ENCODE data around the gene DBP.

The DBP gene

DNA sequence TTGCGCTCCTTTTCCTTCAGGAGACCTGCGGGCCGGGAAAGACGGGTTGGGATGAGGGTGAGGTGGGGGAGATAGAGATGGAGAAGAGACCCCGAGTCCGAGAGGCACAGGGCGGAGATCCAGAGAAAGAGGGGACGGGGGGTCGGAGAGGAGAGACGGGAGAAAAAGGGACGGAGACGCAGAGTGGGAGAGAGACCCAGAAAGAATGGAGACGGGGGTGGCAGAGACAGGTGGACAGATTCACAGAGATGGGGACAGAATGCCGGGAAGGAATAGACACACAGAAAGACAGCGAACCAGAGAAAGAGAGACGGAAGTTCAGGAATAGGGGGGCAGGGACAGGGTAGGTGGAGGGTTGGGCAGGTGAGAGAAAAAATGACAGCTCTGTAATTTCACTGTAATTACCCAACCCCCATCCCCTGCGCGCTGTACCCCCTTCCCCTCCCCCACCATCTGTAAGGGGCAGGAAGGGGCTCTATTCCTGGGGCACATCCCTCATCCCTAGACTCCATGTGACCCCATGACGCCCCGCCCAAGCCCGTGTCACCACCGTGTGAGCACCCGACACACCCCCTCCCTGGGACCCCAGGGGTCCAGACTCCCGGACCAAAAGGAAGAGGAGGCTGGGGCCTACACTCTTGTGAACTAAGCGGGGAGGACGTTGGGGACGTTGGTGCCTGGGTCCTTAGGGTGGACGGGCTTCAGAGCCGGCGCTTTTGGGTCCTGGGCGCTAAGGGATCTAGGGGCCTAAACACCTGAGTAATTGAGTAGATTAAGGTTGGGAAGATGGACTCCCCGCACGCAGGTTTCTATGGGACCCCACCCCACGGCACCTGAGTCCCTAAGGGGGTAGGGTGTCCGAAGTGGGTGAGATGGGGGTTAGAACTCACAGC is 967 bp downstream of the DBP start:
- DNase-seq (ENCODE audit: low read depth) = no peak
- TF ChIP-seq, protein P1, sequence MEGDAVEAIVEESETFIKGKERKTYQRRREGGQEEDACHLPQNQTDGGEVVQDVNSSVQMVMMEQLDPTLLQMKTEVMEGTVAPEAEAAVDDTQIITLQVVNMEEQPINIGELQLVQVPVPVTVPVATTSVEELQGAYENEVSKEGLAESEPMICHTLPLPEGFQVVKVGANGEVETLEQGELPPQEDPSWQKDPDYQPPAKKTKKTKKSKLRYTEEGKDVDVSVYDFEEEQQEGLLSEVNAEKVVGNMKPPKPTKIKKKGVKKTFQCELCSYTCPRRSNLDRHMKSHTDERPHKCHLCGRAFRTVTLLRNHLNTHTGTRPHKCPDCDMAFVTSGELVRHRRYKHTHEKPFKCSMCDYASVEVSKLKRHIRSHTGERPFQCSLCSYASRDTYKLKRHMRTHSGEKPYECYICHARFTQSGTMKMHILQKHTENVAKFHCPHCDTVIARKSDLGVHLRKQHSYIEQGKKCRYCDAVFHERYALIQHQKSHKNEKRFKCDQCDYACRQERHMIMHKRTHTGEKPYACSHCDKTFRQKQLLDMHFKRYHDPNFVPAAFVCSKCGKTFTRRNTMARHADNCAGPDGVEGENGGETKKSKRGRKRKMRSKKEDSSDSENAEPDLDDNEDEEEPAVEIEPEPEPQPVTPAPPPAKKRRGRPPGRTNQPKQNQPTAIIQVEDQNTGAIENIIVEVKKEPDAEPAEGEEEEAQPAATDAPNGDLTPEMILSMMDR (conservative IDR thresholded peaks at IDR 0.05; ENCODE audit: control insufficient read depth, insufficient read depth, low read depth, low read length) = no peak
- H3K4me3 ChIP-seq (ENCODE audit: control insufficient read depth, low read depth, low read length) = no peak overlapping the region

DNA sequence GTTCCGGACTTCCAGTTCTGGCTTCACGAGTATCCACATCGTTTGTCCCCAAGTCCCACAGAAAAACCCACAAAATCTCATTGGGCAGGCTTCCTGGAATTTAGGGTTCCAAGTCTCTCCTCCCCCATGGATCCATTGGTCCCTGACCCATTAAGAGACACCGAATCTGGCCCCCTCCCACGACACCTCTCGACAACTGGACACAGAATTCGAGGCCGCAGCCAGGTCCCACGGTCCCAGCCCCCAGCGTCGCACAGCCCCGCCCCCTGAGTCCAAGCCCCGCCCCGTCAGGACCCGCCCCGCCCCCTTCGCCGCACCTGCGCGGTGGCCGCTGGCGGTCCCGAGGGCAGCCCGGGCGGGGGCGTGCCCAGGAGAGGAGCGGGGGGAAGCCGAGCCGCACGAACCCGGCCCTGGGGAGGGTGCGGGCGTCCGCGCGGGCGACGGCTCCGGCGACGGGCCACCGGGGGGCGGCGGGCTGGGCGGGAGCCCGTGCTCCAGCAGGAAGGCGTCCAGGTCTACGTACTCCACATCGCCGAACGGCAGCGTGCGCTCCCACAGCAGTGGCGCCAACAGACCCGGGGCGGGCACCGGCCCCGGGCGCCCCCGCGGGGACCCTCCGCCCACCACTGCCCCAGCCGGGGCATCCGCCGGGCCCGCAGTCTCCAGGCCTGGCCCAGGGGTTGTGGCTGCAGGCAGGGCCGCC is 1.8 kb downstream of the DBP start:
- TF ChIP-seq, protein P1 (conservative IDR thresholded peaks at IDR 0.05; ENCODE audit: control insufficient read depth, insufficient read depth, low read depth, low read length) = no peak
- no peak overlapping the region for H3K4me3 ChIP-seq (ENCODE audit: control insufficient read depth, low read depth, low read length)
- no peak for DNase-seq (ENCODE audit: low read depth)

DNA sequence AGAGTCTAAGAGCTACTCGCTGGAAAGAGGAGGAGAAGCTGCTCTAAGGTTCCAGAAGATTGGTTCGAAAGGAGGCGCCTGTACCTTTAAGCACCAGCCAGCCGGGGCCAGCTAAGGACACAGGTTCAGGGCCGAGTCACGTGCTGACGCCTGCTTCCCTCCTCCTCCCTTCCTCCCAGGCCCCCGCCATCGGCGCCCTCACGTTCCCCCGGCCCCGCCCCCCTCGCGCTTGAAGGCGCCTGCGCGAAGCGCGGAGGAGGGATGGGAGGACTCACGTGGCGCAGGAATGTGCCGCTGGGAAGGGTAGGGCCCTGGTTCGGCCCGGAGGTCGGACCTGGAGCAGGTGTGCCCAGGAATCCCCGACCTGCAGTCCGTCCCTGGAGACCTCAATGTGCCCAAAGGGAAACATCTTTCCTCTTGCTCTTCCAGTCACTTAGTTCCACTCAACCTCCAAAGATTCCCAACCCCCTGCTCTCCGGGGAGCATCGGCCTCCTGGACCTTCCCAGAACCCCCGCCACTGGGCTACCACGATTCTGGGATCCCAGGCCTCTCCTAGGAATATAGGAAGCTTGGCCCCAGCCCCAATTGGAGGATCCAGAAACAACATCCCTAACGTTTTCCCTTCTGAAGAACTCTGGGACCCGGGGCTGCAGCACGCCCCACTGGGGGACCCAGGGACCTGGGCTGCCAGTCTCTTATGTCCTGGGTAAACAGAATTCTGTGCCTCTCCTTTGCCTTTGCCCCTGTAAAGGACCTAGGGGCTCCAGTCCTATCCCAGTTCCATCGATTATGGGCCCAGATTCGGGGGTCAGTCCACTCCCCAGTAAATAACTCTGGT is 2.5 kb downstream of the DBP start:
- TF ChIP-seq, protein P1 (conservative IDR thresholded peaks at IDR 0.05; ENCODE audit: control insufficient read depth, insufficient read depth, low read depth, low read length) = no peak
- peak; percentile 94 for DNase-seq (ENCODE audit: low read depth)
- peak overlapping the region; percentile 33 for H3K4me3 ChIP-seq (ENCODE audit: control insufficient read depth, low read depth, low read length)

DNA sequence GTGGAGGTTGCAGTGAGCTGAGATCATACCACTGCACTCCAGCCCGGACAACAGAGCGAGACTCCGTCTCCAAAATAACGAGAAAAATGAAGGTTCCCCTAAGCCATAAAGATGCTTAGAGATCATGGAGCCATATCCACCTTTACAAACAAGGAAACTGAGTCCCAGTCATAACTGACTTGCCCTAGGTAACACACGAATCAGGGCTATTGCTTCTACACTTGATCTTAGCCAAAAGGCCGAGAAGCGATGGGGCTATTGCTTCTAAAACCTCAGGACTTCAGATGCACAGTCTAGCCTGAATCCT is 3.2 kb downstream of the DBP start:
- TF ChIP-seq, protein P1 (conservative IDR thresholded peaks at IDR 0.05; ENCODE audit: control insufficient read depth, insufficient read depth, low read depth, low read length) = no peak
- H3K4me3 ChIP-seq (ENCODE audit: control insufficient read depth, low read depth, low read length) = peak overlapping the region; percentile 33
- no peak for DNase-seq (ENCODE audit: low read depth)

DNA sequence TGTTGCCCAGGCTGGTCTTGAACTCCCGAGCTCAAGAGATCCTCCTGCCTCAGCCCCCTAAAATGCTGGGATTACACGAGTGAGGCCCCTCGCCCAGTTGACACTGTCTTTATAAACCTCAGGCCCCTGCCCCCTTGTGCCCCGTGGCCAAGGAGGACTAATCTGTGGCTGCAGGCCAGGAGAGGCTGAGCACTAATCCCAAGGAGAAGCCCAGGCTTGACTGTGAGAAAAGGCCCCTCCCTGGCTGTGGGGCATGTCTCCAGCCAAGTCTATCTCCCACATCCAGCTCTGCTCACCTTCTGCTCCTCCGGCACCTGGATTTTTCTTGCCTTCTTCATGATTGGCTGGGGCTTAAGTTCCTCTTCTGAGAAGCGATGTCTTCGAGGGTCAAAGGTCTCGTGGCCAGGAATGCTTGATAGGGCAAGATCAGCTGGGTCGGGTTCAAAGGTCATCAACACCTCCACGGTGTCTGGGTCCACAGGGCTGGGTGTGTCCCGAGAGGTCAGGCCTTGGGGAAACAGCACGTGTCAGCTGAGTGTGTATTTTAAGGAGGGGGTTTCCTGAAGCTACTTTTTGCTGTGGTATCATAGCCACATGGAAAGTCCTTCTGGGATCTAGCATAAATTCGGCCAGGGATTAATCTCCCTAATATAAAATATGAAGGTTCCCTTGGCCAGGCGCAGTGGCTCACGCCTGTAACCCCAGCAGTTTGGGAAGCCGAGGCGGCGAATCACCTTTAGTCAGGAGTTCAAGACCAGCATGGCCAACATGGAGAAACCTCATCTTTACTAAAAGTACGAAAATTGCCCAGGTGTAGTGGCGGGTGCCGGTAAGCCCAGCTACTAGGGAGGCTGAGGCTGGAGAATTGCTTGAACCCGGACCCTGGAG is 3.8 kb downstream of the DBP start:
- TF ChIP-seq, protein P1 (conservative IDR thresholded peaks at IDR 0.05; ENCODE audit: control insufficient read depth, insufficient read depth, low read depth, low read length) = no peak
- no peak for DNase-seq (ENCODE audit: low read depth)
- H3K4me3 ChIP-seq (ENCODE audit: control insufficient read depth, low read depth, low read length) = no peak overlapping the region
